GM23338 (cell line): ENCODE data around the gene ITSN2. TPM values are rescaled to one million over a fixed set of nuclear protein-coding genes. Genes with fewer than 3 reads are reported as not detected.

Experiments used
- ATAC-seq: fragments of 200-7000 bp; cut with Tn5 transposase; 3 replicates; pipeline ENCODE4 v1.9.1; 2020
- DNase-seq: peaks from one replicate; pipeline ENCODE4 v3.0.0-alpha.2; 2015; ENCODE audit warnings: low spot score
- H2AFZ ChIP-seq: fragments of 200-600 bp; sonication (generic); 2 replicates; pipeline ENCODE4 v1.8.0; 2016; ENCODE audit warnings: antibody characterized with exemption, mild to moderate bottlenecking, moderate library complexity
- H3F3A ChIP-seq: fragments of 200-600 bp; sonication (generic); replicated peaks from 2 replicates; pipeline ENCODE4 v1.8.0; 2017; ENCODE audit warnings: antibody characterized with exemption, mixed run types, low read depth
- H3K27ac ChIP-seq: fragments of 200-600 bp; sonication (generic); 2 replicates; pipeline ENCODE4 v1.6.1; 2016; ENCODE audit warnings: low read depth
- H3K27me3 ChIP-seq: fragments of 200-600 bp; sonication (generic); 2 replicates; pipeline ENCODE4 v1.8.0; 2016; ENCODE audit warnings: mild to moderate bottlenecking, mixed run types, moderate library complexity; ENCODE audit not compliant: insufficient read depth
- H3K36me3 ChIP-seq: fragments of 200-600 bp; sonication (generic); 2 replicates; pipeline ENCODE4 v1.8.0; 2016; ENCODE audit warnings: mild to moderate bottlenecking; ENCODE audit not compliant: insufficient read depth
- H3K4me1 ChIP-seq: fragments of 200-600 bp; sonication (generic); 2 replicates; pipeline ENCODE4 v1.8.0; 2016; ENCODE audit warnings: mild to moderate bottlenecking, moderate library complexity; ENCODE audit not compliant: insufficient read depth
- H3K4me2 ChIP-seq: fragments of 200-600 bp; sonication (generic); 2 replicates; pipeline ENCODE4 v1.7.1; 2017; ENCODE audit warnings: mixed run types
- H3K4me3 ChIP-seq: fragments of 200-600 bp; sonication (generic); 2 replicates; pipeline ENCODE4 v1.6.1; 2016; ENCODE audit warnings: mixed run types
- H3K79me2 ChIP-seq: fragments of 200-600 bp; sonication (generic); replicated peaks from 2 replicates; pipeline ENCODE4 v1.8.0; 2017; ENCODE audit warnings: mild to moderate bottlenecking; ENCODE audit not compliant: insufficient read depth
- H3K9me2 ChIP-seq: fragments of 200-600 bp; sonication (generic); 2 replicates; pipeline ENCODE4 v1.8.0; 2017; ENCODE audit not compliant: insufficient read depth
- H4K20me1 ChIP-seq: fragments of 200-600 bp; sonication (generic); replicated peaks from 2 replicates; pipeline ENCODE4 v1.8.0; 2017; ENCODE audit warnings: mild to moderate bottlenecking; ENCODE audit not compliant: insufficient read depth
- H3K27ac Mint-ChIP-seq: 2 replicates; pipeline ENCODE4 v1.8.0; 2020; ENCODE audit warnings: inconsistent platforms, mild to moderate bottlenecking, moderate library complexity, mixed read lengths
- H3K27me3 Mint-ChIP-seq: 3 replicates; pipeline ENCODE4 v1.8.0; 2022; ENCODE audit warnings: low read depth, mild to moderate bottlenecking, moderate library complexity, mixed read lengths, inconsistent platforms; ENCODE audit not compliant: insufficient read depth, poor library complexity
- H3K36me3 Mint-ChIP-seq: 3 replicates; pipeline ENCODE4 v1.8.0; 2021; ENCODE audit warnings: low read depth, mild to moderate bottlenecking, inconsistent platforms, moderate library complexity, mixed read lengths
- H3K4me1 Mint-ChIP-seq: 3 replicates; pipeline ENCODE4 v1.8.0; 2020; ENCODE audit warnings: mild to moderate bottlenecking, inconsistent platforms, mixed read lengths
- H3K4me3 Mint-ChIP-seq: 3 replicates; pipeline ENCODE4 v1.8.0; 2021; ENCODE audit warnings: moderate library complexity, mild to moderate bottlenecking, inconsistent platforms, mixed read lengths
- H3K9me3 Mint-ChIP-seq: 3 replicates; pipeline ENCODE4 v1.8.0; 2020; ENCODE audit warnings: moderate library complexity, mild to moderate bottlenecking, inconsistent platforms, mixed read lengths
- CREB1 ChIP-seq: fragments of 250-450 bp; sonication (Bioruptor Pico); IDR thresholded peaks from 2 replicates; pipeline ENCODE4 v1.5.0; 2020; ENCODE audit warnings: low read depth, mild to moderate bottlenecking, moderate library complexity
- CTCF ChIP-seq, 2 experiments: fragments of 200-600 bp in 1 of 2; sonication (generic) in 1 of 2; conservative IDR thresholded peaks; 2 replicates each; pipeline versions ENCODE4 v1.5.1 to v1.6.1; 2016 to 2017; ENCODE audit warnings: antibody characterized with exemption in 2 of 2, low read depth in 2 of 2, mild to moderate bottlenecking in 2 of 2, moderate library complexity in 1 of 2
- ETS1 ChIP-seq: IDR thresholded peaks from 2 replicates; pipeline ENCODE4 v1.6.1; 2016; ENCODE audit warnings: antibody characterized with exemption
- EZH2 ChIP-seq: fragments of 200-600 bp; sonication (generic); IDR thresholded peaks from one replicate; pipeline ENCODE4 v1.8.0; 2017; ENCODE audit warnings: antibody characterized with exemption, mild to moderate bottlenecking, low read depth; ENCODE audit not compliant: unreplicated experiment
- EZH2phosphoT487 ChIP-seq: fragments of 200-600 bp; sonication (generic); IDR thresholded peaks from one replicate; pipeline ENCODE4 v1.8.1; 2018; ENCODE audit warnings: antibody characterized with exemption; ENCODE audit not compliant: unreplicated experiment
- JUNB ChIP-seq: IDR thresholded peaks from one replicate; pipeline ENCODE4 v1.6.1; 2016; ENCODE audit warnings: antibody characterized with exemption; ENCODE audit not compliant: unreplicated experiment
- NANOG ChIP-seq: IDR thresholded peaks from 2 replicates; pipeline ENCODE4 v1.6.1; 2016; ENCODE audit warnings: antibody characterized with exemption, borderline replicate concordance
- POLR2AphosphoS5 ChIP-seq: IDR thresholded peaks from 2 replicates; pipeline ENCODE4 v1.6.1; 2016; ENCODE audit warnings: antibody characterized with exemption, low read depth
- REST ChIP-seq: IDR thresholded peaks from one replicate; pipeline ENCODE4 v1.6.1; 2018; ENCODE audit warnings: antibody characterized with exemption; ENCODE audit not compliant: unreplicated experiment
- STAT1 ChIP-seq: IDR thresholded peaks from one replicate; pipeline ENCODE4 v1.6.1; 2016; ENCODE audit warnings: antibody characterized with exemption; ENCODE audit not compliant: unreplicated experiment
- ZNF114 ChIP-seq: fragments of 250-450 bp; sonication (Bioruptor Pico); IDR thresholded peaks from 2 replicates; pipeline ENCODE4 v1.5.0; 2020; ENCODE audit warnings: mild to moderate bottlenecking, moderate library complexity
- ZNF331 ChIP-seq: fragments of 250-450 bp; sonication (Bioruptor Pico); IDR thresholded peaks from 2 replicates; pipeline ENCODE4 v1.5.0; 2020; ENCODE audit warnings: low read depth, mild to moderate bottlenecking, moderate library complexity
- ZNF462 ChIP-seq: fragments of 250-450 bp; sonication (Bioruptor Pico); IDR thresholded peaks from 2 replicates; pipeline ENCODE4 v1.5.0; 2020; ENCODE audit warnings: mild to moderate bottlenecking, moderate library complexity
- polyA plus RNA-seq: library from polyadenylated mRNA; unstranded; fragments of >200 nt; fragmentation: Nextera tagmentation; extraction: Ambion mirVana; gene quantifications from 2 replicates; pipeline ENCODE4 v1.2.1, GENCODE V29; 2016
- total RNA-seq: library from RNA; depleted of rRNA; stranded (reverse); fragments of >200 nt; shearing (Covaris generic); gene quantifications from 2 replicates; pipeline ENCODE4 v1.2.3, GENCODE V29; 2014

Gene ITSN2
- total and polyA plus RNA-seq, 2 experiments from 2014 or later, result 17.1 to 17.8 TPM

DNA sequence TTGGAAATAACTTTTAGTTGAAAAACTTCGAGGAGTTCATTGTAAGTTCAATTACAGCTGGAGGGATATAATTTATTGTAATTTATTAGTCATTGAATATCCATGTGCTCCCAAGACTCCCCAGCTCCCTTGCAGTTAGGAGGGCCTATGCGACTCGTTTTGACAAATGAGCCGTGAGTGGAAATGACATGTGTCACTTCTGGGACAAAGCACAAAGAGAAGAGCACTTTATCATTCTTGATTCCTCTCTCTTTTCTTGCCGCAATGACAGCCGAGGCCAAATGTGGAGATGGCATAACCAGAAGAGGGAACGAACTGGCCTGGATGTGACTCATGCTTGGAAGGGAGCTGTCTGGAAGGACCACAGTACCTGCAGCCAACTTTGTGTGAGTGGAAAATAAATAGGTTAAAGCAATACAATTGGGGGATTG, 44.2 kb upstream of the ITSN2 start:
- no peaks in the 10 kb centered on the region for H3K79me2 ChIP-seq
- H4K20me1 ChIP-seq, result no peaks in the 10 kb centered on the region
- no peaks in the 10 kb centered on the region; the same call in 2 of the 3 replicates for H3K36me3 Mint-ChIP-seq
- no peak overlapping the region for H3K4me2 ChIP-seq
- no peak overlapping the region for H3K4me3 Mint-ChIP-seq
- no peaks in the 10 kb centered on the region for H3K27me3 ChIP-seq
- no peaks in the 10 kb centered on the region for H3K9me2 ChIP-seq
- no peak overlapping the region for H3K27ac ChIP-seq
- no peak for ATAC-seq
- no peaks in the 10 kb centered on the region; the same call in 1 of the 2 replicates for H3K36me3 ChIP-seq
- DNase-seq, result no peak
- peak overlapping the region; percentile 66 for H2AFZ ChIP-seq
- peaks cover 9% of the 10 kb centered on the region for H3K4me1 Mint-ChIP-seq
- TF ChIP-seq ZNF114 (CRISPR knock-in tag), result no peak
- TF ChIP-seq REST, result no peak
- no peak for TF ChIP-seq CTCF (conservative IDR thresholded peaks at IDR 0.05; ENCODE audit: low read depth in 2 of 2)
- TF ChIP-seq EZH2, result no peak
- no peak for TF ChIP-seq EZH2phosphoT487
- TF ChIP-seq STAT1, result no peak
- TF ChIP-seq ZNF331 (CRISPR knock-in tag), result no peak
- no peak for TF ChIP-seq JUNB
- no peak for TF ChIP-seq NANOG
- no peak for TF ChIP-seq CREB1 (CRISPR knock-in tag)
- no peak for TF ChIP-seq ETS1
- TF ChIP-seq ZNF462, result no peak
- no peak for TF ChIP-seq POLR2AphosphoS5
- H3K4me1 ChIP-seq, result no peaks in the 10 kb centered on the region
- H3K27me3 Mint-ChIP-seq, result peaks cover 2% of the 10 kb centered on the region
- H3K9me3 Mint-ChIP-seq, result peaks cover 3% of the 10 kb centered on the region; the same call in 1 of the 3 replicates
- no peak overlapping the region for H3K4me3 ChIP-seq
- no peak overlapping the region for H3K27ac Mint-ChIP-seq
- H3F3A ChIP-seq, result 0 out of 2 replicates have a peak, but pooled peaks cover 2% of the 10 kb centered on the region
